Skeletal muscle satellite cell (primary cell): Measurements from ENCODE around the gene L3MBTL4.

ENCODE experiments used
- H3K27me3 ChIP-seq: 2 replicates; pipeline ENCODE4 v1.7.0; 2013; ENCODE audit warnings: low read length; ENCODE audit not compliant: control insufficient read depth, insufficient read depth
- H3K36me3 ChIP-seq: 2 replicates; pipeline ENCODE4 v1.7.0; 2013; ENCODE audit warnings: mild to moderate bottlenecking, control low read depth, low read length; ENCODE audit not compliant: insufficient read depth
- H3K4me1 ChIP-seq: 2 replicates; pipeline ENCODE4 v1.7.0; 2013; ENCODE audit warnings: low read length; ENCODE audit not compliant: control insufficient read depth, insufficient read depth
- H3K4me2 ChIP-seq: 2 replicates; pipeline ENCODE4 v1.7.0; 2013; ENCODE audit warnings: mild to moderate bottlenecking, low read length
- H3K4me3 ChIP-seq: 2 replicates; pipeline ENCODE4 v1.7.0; 2013; ENCODE audit warnings: low read length
- H3K9ac ChIP-seq: 2 replicates; pipeline ENCODE4 v1.7.0; 2013; ENCODE audit warnings: mild to moderate bottlenecking, low read depth, low read length, moderate library complexity
- H3K9me3 ChIP-seq: replicated peaks from 2 replicates; pipeline ENCODE4 v1.7.0; 2013; ENCODE audit warnings: mild to moderate bottlenecking, control low read depth, low read length

The L3MBTL4 gene

GRCh38 chr18:6355789-6356589, 58.7 kb downstream of the L3MBTL4 start:
- Histone ChIP-seq H3K9ac (no peak overlapping the region), H3K4me2 (no peak overlapping the region), H3K27me3 (no peaks in the 10 kb centered on the region), H3K36me3 (no peaks in the 10 kb centered on the region), H3K9me3 (no peaks in the 10 kb centered on the region), H3K4me1 (no peaks in the 10 kb centered on the region), H3K4me3 (no peak overlapping the region)

GRCh38 chr18:6352275-6352674, 62.4 kb downstream of the L3MBTL4 start:
- H3K4me2 ChIP-seq = no peak overlapping the region
- no peaks in the 10 kb centered on the region for H3K4me1 ChIP-seq
- no peaks in the 10 kb centered on the region for H3K27me3 ChIP-seq
- H3K9me3 ChIP-seq = no peaks in the 10 kb centered on the region
- H3K9ac ChIP-seq = no peak overlapping the region
- H3K36me3 ChIP-seq = no peaks in the 10 kb centered on the region
- H3K4me3 ChIP-seq = no peak overlapping the region

GRCh38 chr18:6342990-6343389, 71.7 kb downstream of the L3MBTL4 start:
- H3K36me3 ChIP-seq = no peaks in the 10 kb centered on the region

GRCh38 chr18:6341709-6342108, 73.0 kb downstream of the L3MBTL4 start:
- Histone ChIP-seq H3K4me3 (no peak overlapping the region), H3K4me1 (no peaks in the 10 kb centered on the region), H3K27me3 (no peaks in the 10 kb centered on the region), H3K36me3 (no peaks in the 10 kb centered on the region), H3K9me3 (no peaks in the 10 kb centered on the region), H3K4me2 (no peak overlapping the region), H3K9ac (no peak overlapping the region)

More at GRCh38 chr18:6342990-6343389, 71.7 kb downstream of the L3MBTL4 start:
- Histone ChIP-seq H3K27me3 (no peaks in the 10 kb centered on the region), H3K4me3 (no peak overlapping the region), H3K4me2 (no peak overlapping the region), H3K9me3 (no peaks in the 10 kb centered on the region), H3K9ac (no peak overlapping the region), H3K4me1 (no peaks in the 10 kb centered on the region)

- Histone ChIP-seq H3K9me3 (no peaks in the 10 kb centered on the region), H3K9ac (no peak overlapping the region), H3K4me1 (no peaks in the 10 kb centered on the region), H3K4me3 (no peak overlapping the region), H3K36me3 (no peaks in the 10 kb centered on the region), H3K4me2 (no peak overlapping the region), H3K27me3 (no peaks in the 10 kb centered on the region)
Observed at GRCh38 chr18:6341303-6341702, 73.4 kb downstream of the L3MBTL4 start.

- no peak overlapping the region for H3K9ac ChIP-seq
- no peaks in the 10 kb centered on the region for H3K36me3 ChIP-seq
- H3K4me2 ChIP-seq = no peak overlapping the region
- H3K27me3 ChIP-seq = no peaks in the 10 kb centered on the region
- no peaks in the 10 kb centered on the region for H3K4me1 ChIP-seq
- H3K9me3 ChIP-seq = no peaks in the 10 kb centered on the region
- no peak overlapping the region for H3K4me3 ChIP-seq
Observed at GRCh38 chr18:6340121-6340520, 74.6 kb downstream of the L3MBTL4 start.

GRCh38 chr18:6336239-6336638, 78.5 kb downstream of the L3MBTL4 start:
- H3K4me2 ChIP-seq = no peak overlapping the region
- no peak overlapping the region for H3K4me3 ChIP-seq
- no peaks in the 10 kb centered on the region for H3K36me3 ChIP-seq
- H3K27me3 ChIP-seq = no peaks in the 10 kb centered on the region
- H3K9me3 ChIP-seq = no peaks in the 10 kb centered on the region
- no peak overlapping the region for H3K9ac ChIP-seq
- no peaks in the 10 kb centered on the region for H3K4me1 ChIP-seq

- H3K27me3 ChIP-seq = no peaks in the 10 kb centered on the region
- H3K4me1 ChIP-seq = no peaks in the 10 kb centered on the region
- H3K4me2 ChIP-seq = no peak overlapping the region
- no peak overlapping the region for H3K9ac ChIP-seq
- no peaks in the 10 kb centered on the region for H3K9me3 ChIP-seq
- no peaks in the 10 kb centered on the region for H3K36me3 ChIP-seq
- no peak overlapping the region for H3K4me3 ChIP-seq
Observed at GRCh38 chr18:6333981-6334380, 80.7 kb downstream of the L3MBTL4 start.

GRCh38 chr18:6331872-6332271, 82.8 kb downstream of the L3MBTL4 start:
- no peak overlapping the region for H3K4me2 ChIP-seq
- no peaks in the 10 kb centered on the region for H3K9me3 ChIP-seq
- no peaks in the 10 kb centered on the region for H3K4me1 ChIP-seq
- H3K36me3 ChIP-seq = no peaks in the 10 kb centered on the region
- no peak overlapping the region for H3K4me3 ChIP-seq
- no peaks in the 10 kb centered on the region for H3K27me3 ChIP-seq
- H3K9ac ChIP-seq = no peak overlapping the region

GRCh38 chr18:6330786-6331185, 83.9 kb downstream of the L3MBTL4 start:
- Histone ChIP-seq H3K9ac (no peak overlapping the region), H3K27me3 (no peaks in the 10 kb centered on the region), H3K36me3 (no peaks in the 10 kb centered on the region)

GRCh38 chr18:6328621-6329010, 86.1 kb downstream of the L3MBTL4 start:
- no peak overlapping the region for H3K4me3 ChIP-seq
- H3K27me3 ChIP-seq = no peaks in the 10 kb centered on the region
- no peaks in the 10 kb centered on the region for H3K36me3 ChIP-seq
- no peak overlapping the region for H3K4me2 ChIP-seq
- H3K9me3 ChIP-seq = no peaks in the 10 kb centered on the region
- H3K9ac ChIP-seq = no peak overlapping the region
- no peaks in the 10 kb centered on the region for H3K4me1 ChIP-seq

More at GRCh38 chr18:6330786-6331185, 83.9 kb downstream of the L3MBTL4 start:
- Histone ChIP-seq H3K4me1 (no peaks in the 10 kb centered on the region), H3K4me3 (no peak overlapping the region), H3K9me3 (no peaks in the 10 kb centered on the region), H3K4me2 (no peak overlapping the region)
